ENCODE results near the gene MRPL50. TPM values are rescaled to one million over a fixed set of nuclear protein-coding genes. Genes with fewer than 3 reads are reported as not detected.

Gene MRPL50
- total RNA-seq, 6 experiments from 2014 or later: 4.6 to 8.7 (median 6.7) TPM

DNA sequence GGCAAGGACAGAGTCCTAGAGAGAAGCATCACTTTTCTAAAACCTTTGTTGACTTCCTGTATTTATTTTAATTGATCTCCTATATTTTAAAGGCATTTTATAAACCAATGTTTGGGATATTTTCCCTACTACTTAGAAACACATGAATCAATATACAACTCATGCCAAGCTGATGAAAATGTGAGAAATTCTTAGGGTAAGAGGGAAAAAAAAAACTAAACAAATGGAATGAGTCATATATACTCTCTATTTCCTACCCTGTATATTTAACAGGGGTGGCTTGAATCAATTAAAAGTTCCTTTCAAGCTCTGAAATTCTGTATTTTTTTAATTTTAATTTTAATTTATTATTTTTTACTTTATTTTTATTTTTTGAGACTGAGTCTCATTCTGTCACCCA lies 33.2 kb downstream of the MRPL50 start:
- intact Hi-C loops (cut with DNase I): no loop called here
- no peaks in the 10 kb centered on the region for H3K9me3 ChIP-seq
- H3K27me3 ChIP-seq: no peaks in the 10 kb centered on the region
- peaks cover 0 to 42% (median 8%) of the 10 kb centered on the region in 4 donors for H3K4me1 ChIP-seq
- DNase-seq (no peak), ATAC-seq (no peak)
- H3K27ac ChIP-seq: no peak overlapping the region
- H3K4me3 ChIP-seq: no peak overlapping the region
- H3K36me3 ChIP-seq: peaks cover 0 to 92% (median 39%) of the 10 kb centered on the region in 4 donors
- TF ChIP-seq, protein P1, sequence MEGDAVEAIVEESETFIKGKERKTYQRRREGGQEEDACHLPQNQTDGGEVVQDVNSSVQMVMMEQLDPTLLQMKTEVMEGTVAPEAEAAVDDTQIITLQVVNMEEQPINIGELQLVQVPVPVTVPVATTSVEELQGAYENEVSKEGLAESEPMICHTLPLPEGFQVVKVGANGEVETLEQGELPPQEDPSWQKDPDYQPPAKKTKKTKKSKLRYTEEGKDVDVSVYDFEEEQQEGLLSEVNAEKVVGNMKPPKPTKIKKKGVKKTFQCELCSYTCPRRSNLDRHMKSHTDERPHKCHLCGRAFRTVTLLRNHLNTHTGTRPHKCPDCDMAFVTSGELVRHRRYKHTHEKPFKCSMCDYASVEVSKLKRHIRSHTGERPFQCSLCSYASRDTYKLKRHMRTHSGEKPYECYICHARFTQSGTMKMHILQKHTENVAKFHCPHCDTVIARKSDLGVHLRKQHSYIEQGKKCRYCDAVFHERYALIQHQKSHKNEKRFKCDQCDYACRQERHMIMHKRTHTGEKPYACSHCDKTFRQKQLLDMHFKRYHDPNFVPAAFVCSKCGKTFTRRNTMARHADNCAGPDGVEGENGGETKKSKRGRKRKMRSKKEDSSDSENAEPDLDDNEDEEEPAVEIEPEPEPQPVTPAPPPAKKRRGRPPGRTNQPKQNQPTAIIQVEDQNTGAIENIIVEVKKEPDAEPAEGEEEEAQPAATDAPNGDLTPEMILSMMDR (IDR thresholded peaks at IDR 0.05): no peak

DNA sequence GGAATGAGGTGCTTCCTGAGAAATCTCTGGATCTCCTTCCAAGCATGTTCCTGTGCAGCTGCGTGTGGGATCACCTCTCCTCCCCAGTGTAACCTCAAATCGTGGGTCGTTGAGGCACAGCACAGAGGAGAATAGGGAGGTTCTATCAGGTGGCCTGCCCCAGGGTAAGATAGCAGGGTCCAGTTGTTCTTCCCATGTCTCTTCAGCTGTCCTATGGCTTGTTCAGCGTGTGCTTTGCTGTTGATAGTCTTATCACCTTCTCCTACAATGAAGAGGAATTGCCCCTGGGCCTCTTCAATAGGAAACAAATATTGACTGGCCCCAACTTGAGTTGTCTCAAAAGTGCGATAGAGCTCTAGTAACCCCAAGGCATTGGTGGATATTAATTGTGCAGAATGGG lies 36.0 kb downstream of the MRPL50 start:
- no peak for DNase-seq
- TF ChIP-seq POLR2A (IDR thresholded peaks at IDR 0.05): no peak
- TF ChIP-seq, protein P1 (IDR thresholded peaks at IDR 0.05): no peak
- ATAC-seq: peak in 2 of 4 donors; percentile 9 to 49
- intact Hi-C loops (cut with DNase I): no loop called here
- 64% methylated on average over 4 of the region's 5 CpGs for WGBS (ENCODE audit: insufficient coverage, low coverage, low lambda C conversion rate, missing lambda C conversion rate)
- Histone ChIP-seq H3K36me3 (peaks cover 0 to 65% (median 30%) of the 10 kb centered on the region in 4 donors), H3K27ac (no peak overlapping the region), H3K27me3 (no peaks in the 10 kb centered on the region), H3K4me3 (no peak overlapping the region), H3K4me1 (peaks cover 0 to 27% (median 4%) of the 10 kb centered on the region in 4 donors), H3K9me3 (no peaks in the 10 kb centered on the region)

DNA sequence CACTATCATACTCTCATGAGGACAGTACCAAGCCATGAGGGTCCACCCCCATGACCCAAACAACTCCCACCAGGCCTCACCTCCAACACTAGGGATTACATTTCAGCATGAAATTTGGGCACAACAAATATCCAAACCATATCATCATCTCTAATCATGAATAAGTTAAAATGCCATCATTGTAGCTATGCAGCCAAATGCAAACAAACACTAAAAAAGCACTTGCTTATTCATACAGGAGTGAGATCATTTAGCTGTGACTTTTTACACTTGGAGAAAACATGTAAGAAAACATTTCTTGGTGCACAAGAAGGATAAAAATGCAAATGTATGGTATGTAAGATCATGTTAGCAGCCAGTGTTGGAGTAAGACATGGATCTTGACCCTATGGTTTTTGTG lies 37.8 kb downstream of the MRPL50 start:
- intact Hi-C loops (cut with DNase I): no loop called here
- peaks cover 0 to 49% (median 21%) of the 10 kb centered on the region in 4 donors for H3K36me3 ChIP-seq
- no peak overlapping the region for H3K4me3 ChIP-seq
- no peak for DNase-seq
- no peak for TF ChIP-seq POLR2A (IDR thresholded peaks at IDR 0.05)
- TF ChIP-seq, protein P1 (IDR thresholded peaks at IDR 0.05): no peak
- no peaks in the 10 kb centered on the region for H3K27me3 ChIP-seq
- H3K4me1 ChIP-seq: peaks cover 0 to 25% (median 0%) of the 10 kb centered on the region in 4 donors
- H3K27ac ChIP-seq: peak overlapping the region in 2 of 3 donors; percentile 7 to 75
- no peaks in the 10 kb centered on the region for H3K9me3 ChIP-seq
- ATAC-seq: peak in 1 of 4 donors; percentile 37

DNA sequence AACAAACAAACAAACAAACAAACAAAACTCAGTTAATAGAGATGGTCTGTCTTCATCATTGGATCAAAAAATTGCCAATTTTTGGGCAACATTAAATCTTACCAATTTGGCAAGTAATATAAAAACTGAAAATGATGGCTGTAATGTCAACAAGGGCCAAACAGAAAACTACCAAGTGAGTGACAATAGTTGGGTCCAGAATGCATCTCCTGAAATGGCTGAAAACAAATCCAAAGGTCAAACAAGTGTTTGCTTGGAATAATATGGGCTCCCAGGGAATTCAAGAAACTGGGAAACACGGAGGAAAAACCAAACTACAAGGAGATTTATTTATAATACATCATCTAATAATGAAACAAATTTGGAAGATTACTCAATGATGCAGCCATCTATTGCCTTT lies 38.7 kb downstream of the MRPL50 start:
- ATAC-seq: peak in 1 of 4 donors; percentile 30
- no peaks in the 10 kb centered on the region for H3K9me3 ChIP-seq
- no peak overlapping the region for H3K4me3 ChIP-seq
- no peak for DNase-seq
- no peaks in the 10 kb centered on the region for H3K27me3 ChIP-seq
- peak overlapping the region in 2 of 3 donors; percentile 54 to 75 for H3K27ac ChIP-seq
- TF ChIP-seq POLR2A (IDR thresholded peaks at IDR 0.05): no peak
- TF ChIP-seq, protein P1 (IDR thresholded peaks at IDR 0.05): no peak
- intact Hi-C loops (cut with DNase I): no loop called here
- peaks cover 0 to 39% (median 16%) of the 10 kb centered on the region in 4 donors for H3K36me3 ChIP-seq
- WGBS (ENCODE audit: insufficient coverage, low coverage, low lambda C conversion rate, missing lambda C conversion rate): 27% methylated on average over 1 of the region's 1 CpG
- peaks cover 0 to 33% (median 2%) of the 10 kb centered on the region in 4 donors for H3K4me1 ChIP-seq

DNA sequence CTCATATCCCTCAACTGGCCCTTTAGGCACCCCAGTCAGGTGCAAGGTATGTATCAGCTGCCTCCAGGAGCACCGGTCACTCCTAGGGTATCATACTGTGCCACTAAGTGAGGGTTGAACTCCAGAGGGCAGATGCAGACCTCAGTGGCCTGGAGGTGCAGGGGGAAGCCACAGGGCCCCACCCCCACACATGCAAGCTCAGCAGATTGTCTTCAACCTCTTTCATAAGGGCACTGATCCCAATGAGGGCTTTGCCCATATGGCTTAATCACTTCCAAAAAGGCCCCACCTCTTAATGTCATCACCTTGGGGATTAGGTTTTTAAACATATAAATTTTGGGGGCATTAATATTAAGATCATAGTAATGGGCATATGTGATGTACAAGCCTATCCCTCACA lies 41.8 kb downstream of the MRPL50 start:
- no peaks in the 10 kb centered on the region for H3K27me3 ChIP-seq
- DNase-seq: no peak
- TF ChIP-seq, protein P1 (IDR thresholded peaks at IDR 0.05): no peak
- no peak for TF ChIP-seq POLR2A (IDR thresholded peaks at IDR 0.05)
- ATAC-seq: no peak
- no peak overlapping the region for H3K4me3 ChIP-seq
- no peaks in the 10 kb centered on the region for H3K9me3 ChIP-seq
- no CpG with 5 or more reads among the region's 1 CpG for WGBS (ENCODE audit: insufficient coverage, low coverage, low lambda C conversion rate, missing lambda C conversion rate)
- peaks cover 0 to 9% (median 1%) of the 10 kb centered on the region in 4 donors for H3K36me3 ChIP-seq
- intact Hi-C loops (cut with DNase I): no loop called here
- peak overlapping the region; percentile 13 to 75 (median 54) for H3K27ac ChIP-seq
- H3K4me1 ChIP-seq: peaks cover 0 to 47% (median 8%) of the 10 kb centered on the region in 4 donors

All from right lobe of liver (tissue), 6 donors.